HG03066 (cell line): ENCODE results near the gene SRC.
"Not testable (repeated sequence)": the region's sequence is repeated elsewhere in the genome, so short reads cannot be mapped to it uniquely, and the experiment has no call there.

Experiments
- ATAC-seq: cut with Tn5 transposase; IDR thresholded peaks from one replicate; pipeline ENCODE4 v1.9.1; 2021; ENCODE audit warnings: low read depth; ENCODE audit not compliant: unreplicated experiment

SRC gene

DNA sequence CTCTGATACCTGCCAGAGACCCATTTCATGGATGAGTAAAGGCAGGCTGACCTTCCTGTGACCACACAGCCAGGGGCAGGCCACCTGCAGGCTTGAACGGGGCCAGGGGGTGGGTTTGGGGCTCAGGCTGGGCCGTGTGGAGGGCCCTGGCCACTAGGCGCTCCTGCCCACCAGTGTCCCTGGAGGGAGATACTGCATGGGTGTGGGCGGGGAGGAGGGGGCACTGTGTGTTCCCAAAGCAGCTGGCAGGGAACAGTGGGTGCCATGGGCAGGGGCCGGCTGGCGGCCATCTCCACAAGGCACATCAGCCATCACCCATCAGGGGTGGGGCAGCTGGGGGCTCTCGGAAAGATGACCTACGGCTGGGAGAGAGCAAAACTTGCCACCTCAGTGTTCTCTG, 15.4 kb downstream of the SRC start:
- no peak for ATAC-seq

DNA sequence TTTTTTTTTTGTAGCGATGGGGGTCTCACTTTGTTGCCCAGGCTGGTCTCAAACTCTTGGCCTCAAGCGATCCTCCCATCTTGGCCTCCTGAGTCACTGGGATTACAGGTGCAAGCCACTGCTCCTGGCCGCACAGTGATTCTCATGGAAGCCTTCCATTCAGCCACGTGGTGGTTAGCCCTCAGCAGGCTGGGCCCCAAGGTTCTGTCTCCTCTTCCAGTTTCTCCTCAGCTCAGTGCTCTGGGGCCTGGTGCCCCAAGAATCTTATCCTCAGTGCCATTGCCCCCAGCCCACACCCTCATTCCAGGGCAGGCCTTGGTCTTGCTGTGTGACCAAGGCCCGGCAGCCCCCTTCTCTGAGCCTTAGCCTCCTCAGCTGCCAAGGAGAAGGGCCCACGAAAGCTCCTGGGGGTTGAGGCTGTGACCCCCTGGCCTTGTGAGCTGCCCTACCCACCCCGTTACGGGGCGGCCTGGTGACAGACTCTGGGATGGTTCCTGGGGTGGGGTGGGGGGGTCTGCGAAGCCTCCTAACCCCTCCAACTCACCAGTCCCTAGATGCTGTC, 16.4 kb downstream of the SRC start:
- ATAC-seq, result no peak

DNA sequence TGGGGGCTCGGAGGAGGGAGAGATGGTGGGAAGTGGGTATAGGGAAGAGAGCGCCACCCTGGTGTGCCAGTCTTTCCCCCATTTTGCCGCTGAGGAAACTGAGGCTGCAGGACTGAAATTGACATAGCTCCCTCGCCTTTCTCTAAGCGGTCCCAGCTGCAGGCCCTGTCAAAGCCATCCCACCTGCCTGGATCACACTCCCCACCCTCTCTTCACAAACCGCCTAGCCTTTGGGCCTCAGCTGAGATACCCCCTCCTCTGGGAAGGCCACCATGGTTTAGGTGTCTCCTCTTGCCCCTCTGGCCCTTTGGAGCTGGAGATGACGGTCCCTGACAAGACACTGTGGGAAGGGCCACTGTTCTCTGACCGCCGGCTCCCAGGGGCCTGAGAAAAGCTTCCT, 16.9 kb downstream of the SRC start:
- ATAC-seq, result no peak

DNA sequence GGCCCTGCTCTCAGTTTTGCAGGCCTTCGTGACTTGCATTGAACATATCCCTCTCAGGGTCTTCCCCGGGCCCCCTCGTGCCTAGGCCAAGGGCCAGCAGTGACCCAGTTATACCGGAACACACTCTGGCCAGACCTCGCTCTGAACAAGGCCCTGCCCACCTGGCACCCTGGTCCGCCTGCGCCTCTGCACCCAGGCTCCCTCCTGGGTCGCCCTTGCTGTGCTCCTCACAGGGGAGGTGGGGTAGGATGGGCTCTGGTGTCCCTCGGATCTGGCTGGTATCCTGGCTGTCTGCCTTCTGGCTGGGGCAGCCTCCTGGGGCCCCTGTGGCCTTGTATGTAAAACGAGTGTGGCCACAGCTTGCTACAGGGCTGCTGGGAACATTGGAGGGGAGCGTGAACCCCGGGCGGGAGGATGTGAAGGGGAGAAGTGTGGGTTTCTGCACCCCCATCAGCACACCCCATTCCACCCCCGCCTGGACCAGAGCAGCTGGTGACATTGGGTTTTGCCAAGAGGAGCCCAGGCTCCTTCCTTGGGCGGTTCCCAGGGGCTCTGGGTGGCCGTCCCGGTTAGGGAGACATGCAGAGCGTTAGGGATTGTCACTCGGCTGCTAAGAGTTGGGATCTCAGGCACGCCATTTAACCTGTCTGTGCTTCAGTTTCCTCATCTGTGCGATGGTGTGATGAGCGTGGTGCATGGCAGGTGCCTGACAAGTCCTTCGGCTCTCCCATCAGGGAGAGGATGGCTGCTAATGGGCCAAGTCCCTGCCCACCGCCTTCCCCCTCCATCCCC, 17.5 kb downstream of the SRC start:
- ATAC-seq, result no peak

DNA sequence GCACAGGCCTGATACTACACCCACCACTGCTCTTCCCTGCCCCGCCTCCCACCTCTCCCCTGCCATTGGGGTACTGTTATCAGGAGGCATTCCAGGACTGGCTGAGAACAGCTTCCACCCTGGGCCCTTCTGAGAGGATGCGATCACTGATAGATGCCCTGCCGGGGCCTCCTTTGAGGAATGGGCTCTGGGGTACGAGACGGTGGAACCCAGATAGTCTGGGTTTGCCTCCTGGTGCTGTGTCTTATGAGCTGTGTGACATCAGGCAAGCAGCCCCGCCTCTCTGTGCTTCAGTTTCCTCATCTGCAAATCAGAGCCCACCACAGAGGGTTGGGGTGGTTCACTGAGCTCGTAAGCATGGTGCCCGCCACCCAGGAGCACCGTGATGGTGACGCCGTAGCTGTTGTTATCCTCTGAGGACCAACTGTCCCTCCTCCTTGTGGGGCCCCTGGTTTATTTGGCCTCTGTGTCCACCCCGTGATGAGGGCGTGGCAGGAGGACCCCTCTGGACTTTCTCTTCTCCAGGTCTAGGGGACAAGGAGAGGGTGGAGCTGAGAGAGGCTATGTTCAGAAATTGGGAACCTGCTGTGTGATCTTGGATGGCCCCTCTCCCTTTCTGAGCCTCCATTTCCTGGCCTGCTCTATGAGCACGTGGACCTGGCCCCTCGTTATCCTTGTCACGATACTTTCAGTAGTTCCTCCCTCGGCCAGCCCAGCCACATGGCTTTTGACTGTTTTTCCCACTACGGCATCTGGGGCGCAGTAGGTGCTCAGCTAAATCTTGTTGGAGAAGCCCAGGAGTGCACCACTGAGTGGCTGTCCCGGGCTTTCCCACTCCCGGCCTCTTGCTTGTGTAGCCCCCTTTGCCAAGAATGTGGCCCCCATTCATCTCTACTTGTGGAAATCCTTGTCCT, 18.3 kb downstream of the SRC start:
- no peak for ATAC-seq

DNA sequence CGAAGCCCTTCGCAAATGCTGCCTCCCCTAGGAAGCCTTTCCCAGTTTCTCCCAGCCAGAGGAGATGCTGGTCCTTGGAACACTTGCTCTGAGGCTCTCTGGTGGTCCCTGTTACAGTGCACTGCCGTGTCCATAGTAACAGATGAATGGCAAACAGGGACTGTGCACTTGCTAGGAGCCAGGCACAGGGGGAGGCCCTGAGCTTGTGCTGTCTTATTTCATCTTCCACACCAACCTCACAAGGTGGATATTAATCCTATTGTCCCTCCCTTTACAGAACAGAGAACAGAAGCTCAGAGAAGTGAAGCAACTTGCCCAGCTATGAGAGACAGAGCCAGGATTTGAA, 19.0 kb downstream of the SRC start:
- ATAC-seq, result no peak

DNA sequence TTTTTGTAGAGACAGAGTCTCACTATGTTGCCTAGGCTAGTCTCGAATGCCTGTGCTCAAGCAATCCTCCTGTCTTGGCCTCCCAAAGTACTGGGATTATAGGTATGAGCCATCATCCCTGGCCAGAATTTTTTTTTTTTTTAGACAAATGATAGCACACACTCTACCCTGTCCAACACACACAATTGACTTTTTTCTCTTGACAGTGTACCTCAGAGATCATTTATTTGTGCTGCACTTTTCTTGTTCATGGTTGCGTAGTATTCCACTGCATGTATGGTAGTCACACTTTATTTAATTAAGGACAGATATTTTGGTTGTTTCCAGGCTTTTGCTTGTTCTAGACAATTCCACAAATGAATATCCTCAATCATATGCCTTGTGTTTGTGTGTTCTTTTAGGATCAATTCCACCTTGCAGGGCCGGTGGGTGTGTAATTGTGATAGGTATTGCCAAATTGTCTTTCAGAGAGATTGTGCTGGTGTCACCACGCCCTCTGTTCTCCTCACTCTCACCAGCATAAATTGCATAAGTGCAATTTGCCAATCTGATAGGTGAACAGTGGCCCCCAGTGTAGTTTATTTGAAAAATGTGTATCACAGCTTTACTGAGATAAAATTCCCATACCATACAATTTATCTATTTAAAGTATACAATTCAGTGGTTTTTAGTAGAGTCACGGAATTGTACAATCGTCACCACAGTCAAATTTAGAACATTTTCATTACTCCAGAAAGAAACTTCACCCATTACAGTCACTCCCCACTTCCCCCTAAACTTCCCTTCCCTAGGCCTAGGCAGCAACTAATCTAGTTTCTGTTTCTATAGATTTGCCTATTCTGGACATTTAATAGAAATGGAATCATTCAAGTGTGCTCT, 20.1 kb downstream of the SRC start:
- ATAC-seq, result no peak

DNA sequence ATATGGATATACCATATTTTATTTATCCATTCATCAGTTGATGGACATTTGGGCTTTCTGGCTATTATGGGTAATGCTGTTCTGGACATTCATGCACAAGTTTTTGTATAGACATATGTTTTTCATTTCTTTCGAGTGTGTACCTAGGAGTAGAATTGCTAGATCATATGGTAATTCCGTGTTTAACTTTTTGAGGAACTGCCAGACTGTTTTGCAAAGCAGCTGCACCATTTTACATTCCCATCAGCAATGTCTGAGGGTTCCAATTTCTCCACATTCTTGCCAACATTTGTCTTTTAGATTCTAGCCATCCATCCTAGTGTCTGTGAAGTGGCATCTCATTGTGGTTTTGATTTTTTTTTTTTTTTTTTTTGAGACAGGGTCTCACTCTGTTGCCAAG, 20.8 kb downstream of the SRC start:
- ATAC-seq, result no peak

DNA sequence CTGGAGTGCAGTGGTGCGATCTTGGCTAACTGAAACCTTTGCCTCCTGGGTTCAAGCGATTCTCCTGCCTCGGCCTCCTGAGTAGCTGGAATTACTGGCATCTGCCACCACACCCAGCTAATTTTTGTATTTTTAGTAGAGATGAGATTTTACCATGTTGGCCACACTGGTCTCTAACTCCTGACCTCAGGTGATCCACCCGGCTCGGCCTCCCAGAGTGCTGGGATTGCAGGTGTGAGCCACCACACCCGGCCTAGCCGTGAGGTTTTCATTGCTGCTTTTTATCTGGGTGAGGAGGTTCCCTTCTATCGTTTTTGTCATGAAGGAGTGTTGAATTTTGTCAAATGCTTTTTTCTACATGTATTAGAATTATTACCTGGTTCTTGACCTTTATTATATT, 23.9 kb downstream of the SRC start:
- ATAC-seq, result no peak

DNA sequence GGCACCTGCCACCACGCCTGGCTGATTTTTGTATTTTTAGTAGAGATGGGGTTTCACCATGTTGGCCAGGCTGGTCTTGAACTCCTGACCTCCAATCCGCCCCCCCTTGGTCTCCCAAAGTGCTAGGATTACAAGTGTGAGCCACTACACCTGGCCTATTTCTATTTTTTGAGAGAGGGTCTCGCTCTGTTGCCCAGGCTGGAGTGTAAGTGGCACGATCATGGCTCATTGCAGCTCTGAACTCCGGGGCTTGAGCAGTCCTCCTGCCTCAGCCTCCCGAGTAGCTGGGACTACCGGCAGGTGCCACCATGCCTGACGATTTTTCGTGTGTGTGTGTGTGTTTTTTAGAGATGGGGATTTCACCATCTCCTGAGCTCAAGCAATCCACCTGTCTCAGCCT, 25.9 kb downstream of the SRC start:
- not testable (repeated sequence) for ATAC-seq

DNA sequence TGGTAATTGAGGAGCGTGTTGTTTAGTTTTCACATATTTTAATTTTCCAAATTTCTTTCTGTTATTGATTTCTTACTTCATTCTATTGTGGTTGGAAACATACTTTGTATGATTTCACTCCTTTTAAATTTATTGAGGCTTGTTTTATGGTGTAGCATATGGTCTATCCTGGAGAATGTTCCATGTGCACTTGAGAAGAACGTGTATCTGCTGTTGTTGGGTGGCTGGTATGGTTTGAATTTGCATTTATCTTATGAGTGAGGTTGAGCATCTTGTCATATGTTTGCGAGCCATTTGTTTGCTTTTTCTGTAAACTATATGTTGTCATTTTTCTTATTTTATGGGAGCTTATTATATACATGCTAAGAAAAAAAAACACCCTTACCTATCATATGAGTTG, 26.5 kb downstream of the SRC start:
- no peak for ATAC-seq

DNA sequence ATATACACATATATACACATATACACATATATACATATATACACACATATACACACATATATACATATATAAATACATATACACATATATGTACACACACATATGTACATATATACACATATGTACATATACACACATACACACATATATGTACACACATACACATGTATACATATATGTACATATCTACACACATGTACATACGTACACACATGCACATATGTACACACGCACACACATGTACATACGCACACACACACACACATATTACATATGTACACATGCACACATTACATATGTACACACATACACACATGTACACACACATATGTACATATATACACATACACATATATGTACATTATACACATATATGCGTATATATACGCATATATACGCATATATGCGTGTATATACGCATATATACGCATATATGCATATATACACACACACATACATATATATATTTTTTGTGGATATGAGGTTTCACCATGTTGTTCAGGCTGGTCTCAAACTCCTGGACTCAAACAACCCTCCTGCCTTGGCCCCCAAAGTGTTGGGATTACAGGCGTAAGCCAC, 27.2 kb downstream of the SRC start:
- no peak for ATAC-seq

DNA sequence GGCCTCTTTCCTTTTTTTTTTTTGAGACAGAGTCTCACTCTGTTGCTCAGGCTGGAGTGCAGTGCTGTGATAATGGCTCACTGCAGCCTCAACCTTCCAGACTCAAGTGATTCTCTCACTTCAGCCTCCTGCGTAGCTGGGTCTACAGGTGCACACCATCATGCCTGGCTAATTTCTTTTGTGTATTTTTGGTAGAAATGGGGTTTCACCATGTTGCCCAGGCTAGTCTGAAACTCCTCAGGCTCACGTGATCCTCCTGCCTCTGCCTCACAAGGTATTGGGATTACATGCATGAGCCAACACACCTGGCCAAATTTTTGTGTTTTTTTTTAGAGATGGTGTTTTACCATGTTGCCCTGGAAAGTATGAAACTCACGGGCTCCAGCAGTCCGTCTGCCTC, 29.3 kb downstream of the SRC start:
- no peak for ATAC-seq

DNA sequence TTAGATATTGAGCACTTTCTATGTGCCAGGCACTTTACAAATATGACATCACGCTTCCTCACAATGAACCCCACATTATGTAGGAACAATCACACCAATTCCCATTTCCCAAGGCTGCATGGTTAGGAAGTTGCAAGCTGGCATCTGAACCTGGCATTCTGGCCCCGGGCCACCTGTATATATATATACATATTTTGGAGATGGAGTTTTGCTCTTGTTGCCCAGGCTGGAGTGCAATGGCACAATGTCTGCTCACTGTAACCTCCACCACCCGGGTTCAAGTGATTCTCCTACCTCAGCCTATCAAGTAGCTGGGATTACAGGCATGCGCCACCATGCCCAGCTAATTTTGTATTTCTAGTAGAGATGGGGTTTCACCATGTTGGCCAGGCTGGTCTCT, 30.4 kb downstream of the SRC start:
- no peak for ATAC-seq

DNA sequence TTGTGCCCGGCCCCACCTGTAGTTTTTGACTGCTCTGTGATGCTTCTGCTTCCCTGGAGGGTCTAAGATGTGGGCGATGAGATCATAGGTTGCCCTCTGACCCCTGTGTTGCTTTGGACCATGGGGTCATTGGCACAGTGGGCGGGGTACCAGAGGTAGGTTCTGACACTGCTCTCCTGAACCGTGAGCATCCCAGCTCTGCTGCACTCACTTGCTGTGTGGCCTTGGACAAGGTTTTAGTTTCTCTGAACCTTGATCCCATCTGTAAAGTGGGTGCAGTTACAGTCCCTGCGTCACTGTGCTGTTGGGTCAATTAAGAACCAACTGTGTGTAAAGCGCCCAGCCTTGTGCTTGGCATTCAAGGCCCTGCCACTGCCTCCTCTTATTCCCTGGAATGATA, 30.9 kb downstream of the SRC start:
- ATAC-seq, result no peak

DNA sequence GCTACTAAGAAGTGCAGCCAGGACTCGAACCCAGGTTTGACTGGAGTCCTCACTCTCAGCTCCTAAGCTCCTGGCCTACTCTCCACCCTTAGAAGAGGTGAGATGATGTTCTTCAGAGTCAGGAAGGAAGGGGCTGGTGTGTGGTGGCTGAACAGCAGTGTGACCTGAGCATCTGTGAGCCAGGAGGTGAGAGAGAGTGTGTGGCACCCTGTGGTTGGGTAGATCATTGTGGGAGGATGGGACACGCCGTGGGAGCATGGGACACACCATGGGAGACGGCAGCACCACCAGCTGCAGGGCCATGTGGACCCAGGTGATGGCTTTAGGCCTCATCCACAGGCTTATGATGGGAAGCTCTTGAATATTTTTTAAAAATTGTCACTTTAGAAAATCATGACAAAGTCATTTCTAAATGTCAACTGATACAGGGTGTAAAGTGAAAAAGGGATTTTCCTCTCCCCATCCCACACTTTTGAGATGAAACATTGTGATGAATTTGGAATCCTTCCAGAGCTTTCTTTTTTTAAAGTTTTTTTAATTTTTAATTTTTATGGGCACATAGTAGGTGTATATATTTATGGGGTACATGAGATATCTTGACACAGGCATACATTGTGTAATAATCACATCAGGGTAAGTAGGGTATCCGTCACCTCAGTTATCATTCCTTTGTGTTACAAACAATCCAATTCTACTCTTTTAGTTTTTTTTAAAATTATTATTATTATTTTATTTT, 31.6 kb downstream of the SRC start:
- no peak for ATAC-seq

DNA sequence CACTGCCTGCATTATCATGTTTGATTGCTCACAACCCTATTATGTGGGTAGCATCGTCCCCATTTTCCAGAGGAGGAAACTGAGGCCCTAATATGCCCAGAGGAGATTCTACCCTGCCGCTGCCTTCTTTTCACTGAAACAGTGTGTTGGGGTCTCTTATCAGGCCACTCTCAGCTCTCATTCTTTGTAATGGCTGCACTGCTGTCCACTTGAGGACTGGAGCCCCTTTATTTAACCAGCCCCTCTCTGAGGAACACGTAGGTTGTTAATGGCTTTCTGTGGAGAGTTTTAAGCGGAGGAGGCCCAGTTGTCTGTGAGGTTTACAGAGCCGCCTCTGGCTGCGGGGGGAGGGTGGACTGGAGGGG, 32.5 kb downstream of the SRC start:
- ATAC-seq, result no peak

DNA sequence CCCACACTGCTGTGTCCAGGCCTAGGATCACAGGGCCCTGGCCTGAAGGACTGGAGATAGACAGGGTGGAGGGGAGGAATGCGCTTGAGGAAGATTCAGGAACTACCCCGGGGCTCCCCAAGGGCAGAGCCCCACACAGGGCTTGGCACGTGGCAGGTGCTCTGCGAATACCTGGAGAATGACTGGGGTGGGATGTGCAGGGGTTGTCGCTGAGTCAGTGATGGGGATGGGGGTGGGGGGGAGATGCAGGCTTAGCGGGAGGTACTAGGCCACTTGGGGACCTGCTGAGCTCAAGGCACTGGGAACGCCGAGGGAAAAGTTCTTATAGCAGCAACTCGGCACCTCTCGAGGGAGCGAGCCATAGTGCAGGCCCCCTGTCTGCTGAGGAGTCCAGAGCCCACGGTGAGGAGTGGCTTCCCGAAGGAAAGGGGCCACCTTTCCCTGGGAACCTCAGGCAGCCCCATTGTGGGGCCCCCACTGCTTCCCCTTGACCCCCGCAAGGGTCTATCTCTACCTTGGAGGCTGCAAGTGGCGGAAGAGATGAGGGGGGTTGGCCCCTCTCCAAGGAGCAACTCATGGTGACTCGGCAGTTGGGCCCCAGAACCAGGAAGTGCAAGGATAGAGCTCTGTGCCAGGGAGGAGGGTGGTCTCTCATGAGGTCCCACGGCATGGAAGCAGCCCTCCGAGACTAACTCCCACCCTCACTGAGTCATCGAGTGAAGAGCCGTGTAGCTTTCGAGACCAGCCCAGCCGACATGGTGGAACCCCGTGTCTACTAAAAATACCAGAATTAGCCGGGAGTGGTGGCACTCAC, 33.1 kb downstream of the SRC start:
- no peak for ATAC-seq
